Activated T-helper 17 cell treated with anti-CD3 and anti-CD28 coated beads, Interleukin-2, amount 50 U/mL, for 72 hours (primary cell): Measurements from ENCODE around the gene NDRG2. TPM values are rescaled to one million over a fixed set of nuclear protein-coding genes. Genes with fewer than 3 reads are reported as not detected.

ENCODE experiments used
- total RNA-seq, 2 donors: library from RNA; stranded (reverse); gene quantifications; one replicate each; pipeline ENCODE4 v1.2.3, GENCODE V29; 2022

NDRG2 gene
- total RNA-seq, 2 donors from 2014 or later, result 4.1 to 5.4 TPM

Other genes starting within 250 kb of the NDRG2 start
- 1 to 10 TPM; 2.2 to 5.6 TPM for gene RNASE6, start 243.8 kb downstream of the NDRG2 start, total RNA-seq
- under 1 TPM in 1 of 2 donors, not detected in 1; 0.56 TPM for gene RNASE1, start 222.2 kb downstream of the NDRG2 start, total RNA-seq
- gene RNASE3, start 133.7 kb downstream of the NDRG2 start, total RNA-seq, result not detected
- gene RNASE2, start 69.6 kb downstream of the NDRG2 start, total RNA-seq, result not detected
- 100 to 1,000 TPM in 1 of 2 donors, 10 to 100 TPM in 1; 83.2 to 102 TPM for gene METTL17, start 35.1 kb downstream of the NDRG2 start, total RNA-seq
- under 1 TPM; 0.24 to 0.30 TPM for gene SLC39A2, start 25.8 kb downstream of the NDRG2 start, total RNA-seq
- gene TPPP2, start 5.2 kb upstream of the NDRG2 start, total RNA-seq, result not detected
- not detected for gene RNASE13, start 9.7 kb upstream of the NDRG2 start, total RNA-seq
- gene RNASE7, start 17.3 kb upstream of the NDRG2 start, total RNA-seq, result not detected
- gene RNASE8, start 32.8 kb upstream of the NDRG2 start, total RNA-seq, result not detected
- under 1 TPM in 1 of 2 donors, not detected in 1; 0.26 TPM for gene ARHGEF40, start 45.2 kb upstream of the NDRG2 start, total RNA-seq
- gene ZNF219, start 73.6 kb upstream of the NDRG2 start, total RNA-seq, result 10 to 100 TPM in 1 of 2 donors, 1 to 10 TPM in 1; 9.6 to 18.3 TPM
- gene TMEM253, start 76.0 kb upstream of the NDRG2 start, total RNA-seq, result not detected
- not detected for gene OR5AU1, start 131.0 kb upstream of the NDRG2 start, total RNA-seq
- gene HNRNPC, start 244.4 kb upstream of the NDRG2 start, total RNA-seq, result 100 to 1,000 TPM; 720 to 984 TPM